Breast epithelium (tissue), 4 donors: Measurements from ENCODE around the gene ZNF318. TPM values are rescaled to one million over a fixed set of nuclear protein-coding genes. Genes with fewer than 3 reads are reported as not detected.

Experiments
- DNase-seq, 2 donors: peaks; one replicate each; pipeline ENCODE4 v3.0.0-alpha.2; 2019; ENCODE audit warnings: low spot score in 2 of 2
- H3K27ac ChIP-seq, 2 donors: fragments of 200-600 bp; sonication (generic) in 1 of 2; one replicate each; pipeline ENCODE4 v1.5.1; 2016 to 2019; ENCODE audit warnings: mild to moderate bottlenecking in 1 of 2
- H3K27me3 ChIP-seq, 2 donors: fragments of 200-600 bp; sonication (generic) in 1 of 2; one replicate each; pipeline versions ENCODE4 v1.5.1 to v1.6.0; 2017 to 2019; ENCODE audit warnings: control low read depth in 1 of 2, mild to moderate bottlenecking in 1 of 2
- H3K36me3 ChIP-seq: fragments of 200-600 bp; one replicate; pipeline ENCODE4 v1.5.1; 2019
- H3K4me1 ChIP-seq, 2 donors: fragments of 200-600 bp; sonication (generic); one replicate each; pipeline ENCODE4 v1.5.1; 2016 to 2019; ENCODE audit warnings: control low read depth in 1 of 2
- H3K4me3 ChIP-seq, 3 donors: fragments of 200-600 bp; sonication (generic); 1 replicate in 2 of 3; 2 replicates in 1 of 3; pipeline ENCODE4 v1.5.1; 2016 to 2019; ENCODE audit warnings: mild to moderate bottlenecking in 3 of 3, moderate library complexity in 2 of 3
- H3K9me3 ChIP-seq, 2 donors: fragments of 200-600 bp; sonication (generic) in 1 of 2; one replicate each; pipeline ENCODE4 v1.5.1; 2016 to 2019; ENCODE audit warnings: control low read depth in 1 of 2
- CTCF ChIP-seq, 3 donors: fragments of 450-650 bp; IDR thresholded peaks; one replicate each; pipeline ENCODE4 v1.5.1; 2016 to 2017; ENCODE audit warnings: antibody characterized with exemption in 3 of 3, mild to moderate bottlenecking in 3 of 3, moderate library complexity in 3 of 3
- POLR2A ChIP-seq: fragments of 450-650 bp; IDR thresholded peaks from one replicate; pipeline ENCODE4 v1.6.1; 2016; ENCODE audit warnings: antibody characterized with exemption, mild to moderate bottlenecking, moderate library complexity
- POLR2AphosphoS5 ChIP-seq, 3 donors: sonication (generic); formaldehyde crosslinking; IDR thresholded peaks; one replicate each; pipeline ENCODE4 v1.6.1; 2017; ENCODE audit warnings: antibody characterized with exemption in 3 of 3
- intact Hi-C: fragments of 100-400 bp; cut with DNase I; formaldehyde crosslinking; loops from one replicate; pipeline ENCODE4 v1.15.1; 2023; ENCODE audit warnings: low total_unique reads
- total RNA-seq, 3 donors: library from RNA; depleted of rRNA; stranded (reverse); fragments of >200 nt; gene quantifications; one replicate each; pipeline ENCODE4 v1.1.0, GENCODE V29; 2016

Gene ZNF318
- total RNA-seq, 3 donors from 2014 or later, result 15.4 to 19.5 (median 17.4) TPM

GRCh38 chr6:43331891-43332290, 37.6 kb downstream of the ZNF318 start:
- no peak overlapping the region for H3K4me3 ChIP-seq
- no peaks in the 10 kb centered on the region for H3K27me3 ChIP-seq
- H3K36me3 ChIP-seq, result no peaks in the 10 kb centered on the region
- no peak for TF ChIP-seq POLR2AphosphoS5 (IDR thresholded peaks at IDR 0.05)
- TF ChIP-seq POLR2A, result no peak
- TF ChIP-seq CTCF (IDR thresholded peaks at IDR 0.05), result no peak
- no peak for DNase-seq
- no peak overlapping the region for H3K27ac ChIP-seq
- intact Hi-C loops, result no loop called here
- H3K4me1 ChIP-seq, result no peaks in the 10 kb centered on the region
- no peaks in the 10 kb centered on the region for H3K9me3 ChIP-seq

GRCh38 chr6:43331470-43331869, 38.0 kb downstream of the ZNF318 start:
- intact Hi-C loops, result no loop called here
- no peaks in the 10 kb centered on the region for H3K36me3 ChIP-seq
- H3K4me1 ChIP-seq, result no peaks in the 10 kb centered on the region
- no peak for TF ChIP-seq CTCF (IDR thresholded peaks at IDR 0.05)
- no peak for TF ChIP-seq POLR2A
- TF ChIP-seq POLR2AphosphoS5 (IDR thresholded peaks at IDR 0.05), result no peak
- DNase-seq, result no peak
- H3K27ac ChIP-seq, result no peak overlapping the region
- no peaks in the 10 kb centered on the region for H3K27me3 ChIP-seq
- H3K4me3 ChIP-seq, result no peak overlapping the region
- H3K9me3 ChIP-seq, result no peaks in the 10 kb centered on the region

GRCh38 chr6:43328528-43328927, 40.9 kb downstream of the ZNF318 start:
- Histone ChIP-seq H3K36me3 (no peaks in the 10 kb centered on the region), H3K27me3 (no peaks in the 10 kb centered on the region), H3K4me3 (no peak overlapping the region), H3K4me1 (no peaks in the 10 kb centered on the region), H3K27ac (no peak overlapping the region), H3K9me3 (no peaks in the 10 kb centered on the region)
- intact Hi-C loops, result loop anchor here (1.0 to 10.0 kb wide), 2 partner anchors 11 to 434 kb away; a partner anchor contains a TSS
- TF ChIP-seq POLR2AphosphoS5 (IDR thresholded peaks at IDR 0.05) (no peak), POLR2A (no peak), CTCF (IDR thresholded peaks at IDR 0.05) (no peak)
- no peak for DNase-seq

- Histone ChIP-seq H3K4me1 (no peaks in the 10 kb centered on the region), H3K27me3 (no peaks in the 10 kb centered on the region), H3K36me3 (no peaks in the 10 kb centered on the region), H3K4me3 (no peak overlapping the region), H3K27ac (no peak overlapping the region), H3K9me3 (no peaks in the 10 kb centered on the region)
- no peak for DNase-seq
- intact Hi-C loops, result loop anchor here (10.0 kb wide), 1 partner anchor 431 kb away; a partner anchor contains a TSS
- TF ChIP-seq POLR2AphosphoS5 (IDR thresholded peaks at IDR 0.05), result no peak
Measured at GRCh38 chr6:43325876-43326275, 43.6 kb downstream of the ZNF318 start.

GRCh38 chr6:43318011-43318410, 51.4 kb downstream of the ZNF318 start:
- no peak overlapping the region for H3K27ac ChIP-seq
- no peak for DNase-seq
- H3K36me3 ChIP-seq, result no peaks in the 10 kb centered on the region
- no peaks in the 10 kb centered on the region for H3K9me3 ChIP-seq
- no peaks in the 10 kb centered on the region for H3K27me3 ChIP-seq
- no peak for TF ChIP-seq POLR2A
- TF ChIP-seq CTCF (IDR thresholded peaks at IDR 0.05), result no peak
- no peak for TF ChIP-seq POLR2AphosphoS5 (IDR thresholded peaks at IDR 0.05)
- no peak overlapping the region for H3K4me3 ChIP-seq
- H3K4me1 ChIP-seq, result no peaks in the 10 kb centered on the region
- intact Hi-C loops, result no loop called here

GRCh38 chr6:43313813-43314212, 55.6 kb downstream of the ZNF318 start:
- intact Hi-C loops, result no loop called here
- H3K9me3 ChIP-seq, result no peaks in the 10 kb centered on the region
- H3K36me3 ChIP-seq, result no peaks in the 10 kb centered on the region
- H3K27me3 ChIP-seq, result no peaks in the 10 kb centered on the region
- TF ChIP-seq POLR2A, result no peak
- no peaks in the 10 kb centered on the region for H3K4me1 ChIP-seq
- no peak overlapping the region for H3K27ac ChIP-seq
- DNase-seq, result no peak
- H3K4me3 ChIP-seq, result no peak overlapping the region
